ENCODE measurements around the gene EGFR. TPM values are rescaled to one million over a fixed set of nuclear protein-coding genes. Genes with fewer than 3 reads are reported as not detected.
A peak's percentile ranks its signal among the peaks of the same experiment; 100 is the strongest.

EGFR gene
- polyA plus RNA-seq, 2 of the 4 experiments (the other 2 are of a cell fraction) = 59.5 to 63.8 TPM

DNA sequence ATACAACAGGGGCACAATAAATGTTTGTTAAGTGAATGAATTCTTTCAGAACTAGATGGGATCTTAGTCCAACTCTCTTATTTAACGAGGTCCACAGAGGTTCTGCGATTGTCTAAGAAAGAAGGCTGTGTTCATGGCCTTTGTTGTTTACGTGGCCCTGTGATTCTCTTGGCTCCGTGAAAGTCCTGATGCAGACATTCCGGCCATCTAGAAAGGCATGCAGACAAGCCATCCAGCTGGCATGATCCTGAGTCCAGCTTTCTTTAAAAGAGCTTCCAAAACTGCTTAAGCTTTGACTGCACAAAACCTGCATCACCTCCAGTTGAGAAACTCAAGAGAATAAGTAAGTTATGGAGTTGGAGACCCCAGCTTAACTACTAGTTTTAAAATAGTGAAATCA is 26.0 kb downstream of the EGFR start:
- ChIA-PET CTCF (interaction anchor here (1.0 to 1.8 kb wide), 7 partner anchors 11 to 271 kb away, joined by 3 to 9 read pairs (median 4); no protein-coding TSS in a partner anchor), POLR2A (no interaction called here)
- 92% methylated on average over 5 of the region's 5 CpGs for WGBS (ENCODE audit: missing lambda C conversion rate)
- H3K9me3 ChIP-seq = no peaks in the 10 kb centered on the region
- FAIRE-seq (no peak), DNase-seq (ENCODE audit: low read depth in 1 of 2, low spot score in 1 of 2) (no peak), ATAC-seq (no peak)
- no peak overlapping the region for H3K4me2 ChIP-seq
- no peak for TF ChIP-seq ZFP36 (IDR thresholded peaks at IDR 0.05; ENCODE audit: borderline replicate concordance, partially characterized antibody)
- no peak for TF ChIP-seq ZSCAN20 (CRISPR knock-in tag; IDR thresholded peaks at IDR 0.05)
- TF ChIP-seq JUNB (IDR thresholded peaks at IDR 0.05) = no peak
- no peak for TF ChIP-seq RNF2 (IDR thresholded peaks at IDR 0.05; ENCODE audit: borderline replicate concordance, low read depth)
- TF ChIP-seq E2F6 (IDR thresholded peaks at IDR 0.05; ENCODE audit: borderline replicate concordance, low read depth) = no peak
- no peak for TF ChIP-seq HOXB5 (CRISPR knock-in tag; IDR thresholded peaks at IDR 0.05)
- no peak for TF ChIP-seq ZC3H11A (IDR thresholded peaks at IDR 0.05)
- no peak for TF ChIP-seq POLR2A (IDR thresholded peaks at IDR 0.05; ENCODE audit: low read length)
- TF ChIP-seq MYC (IDR thresholded peaks at IDR 0.05; ENCODE audit: borderline replicate concordance, low read length) = no peak
- TF ChIP-seq ESRRA (IDR thresholded peaks at IDR 0.05; ENCODE audit: borderline replicate concordance, low read length) = no peak
- TF ChIP-seq ELK1 (IDR thresholded peaks at IDR 0.05; ENCODE audit: low read depth, low read length) = no peak
- no peak for TF ChIP-seq FOSL2 (IDR thresholded peaks at IDR 0.05)
- TF ChIP-seq FOSL2 (CRISPR knock-in tag; IDR thresholded peaks at IDR 0.05) = no peak
- TF ChIP-seq GATA3 (IDR thresholded peaks at IDR 0.05; ENCODE audit: borderline replicate concordance) = no peak
- no peak for TF ChIP-seq PBX3 (IDR thresholded peaks at IDR 0.05)
- no peak for TF ChIP-seq CEBPB (IDR thresholded peaks at IDR 0.05)
- no peak for TF ChIP-seq NPAS2 (CRISPR knock-in tag; IDR thresholded peaks at IDR 0.05; ENCODE audit: borderline replicate concordance)
- TF ChIP-seq PHF8 (IDR thresholded peaks at IDR 0.05; ENCODE audit: borderline replicate concordance, low read depth) = no peak
- no peak for TF ChIP-seq CBX8 (IDR thresholded peaks at IDR 0.05)
- TF ChIP-seq BHLHE40 (IDR thresholded peaks at IDR 0.05; ENCODE audit: low read depth, low read length) = no peak
- TF ChIP-seq EHF (CRISPR knock-in tag; IDR thresholded peaks at IDR 0.05) = no peak
- no peak overlapping the region for H3K4me3 ChIP-seq
- H3K27ac ChIP-seq = peak overlapping the region in 1 of 2 experiments; percentile 50; a peak in 1 of 6 replicates
- H3K4me1 ChIP-seq = peaks cover 72% of the 10 kb centered on the region

GRCh38 chr7:55046582-55047342 is 27.9 kb downstream of the EGFR start:
- H3K27ac ChIP-seq = peak overlapping the region; percentile 12 to 55; a peak in 4 of 6 replicates
- no peaks in the 10 kb centered on the region for H3K9me3 ChIP-seq
- no peak for DNase-seq (ENCODE audit: low read depth in 1 of 2, low spot score in 1 of 2)
- peak; percentile 80 for FAIRE-seq
- H3K4me2 ChIP-seq = 0 out of 3 replicates have a peak overlapping the region, but pooled peaks have one; percentile 51
- H3K4me1 ChIP-seq = peaks cover 81% of the 10 kb centered on the region
- POLR2A ChIA-PET = interaction anchor here (0.5 kb wide), 1 partner anchor 19 kb away, joined by 3 read pairs; no protein-coding TSS in a partner anchor
- 89% methylated on average over 7 of the region's 7 CpGs for WGBS (ENCODE audit: missing lambda C conversion rate)
- no peak for ATAC-seq
- H3K4me3 ChIP-seq = no peak overlapping the region
- CTCF ChIA-PET = interaction anchor here (1.1 to 1.6 kb wide), 2 partner anchors 98 to 208 kb away, joined by 3 to 4 read pairs; no protein-coding TSS in a partner anchor
- TF ChIP-seq MYC (IDR thresholded peaks at IDR 0.05; ENCODE audit: borderline replicate concordance, low read length) = no peak
- TF ChIP-seq, protein P1, sequence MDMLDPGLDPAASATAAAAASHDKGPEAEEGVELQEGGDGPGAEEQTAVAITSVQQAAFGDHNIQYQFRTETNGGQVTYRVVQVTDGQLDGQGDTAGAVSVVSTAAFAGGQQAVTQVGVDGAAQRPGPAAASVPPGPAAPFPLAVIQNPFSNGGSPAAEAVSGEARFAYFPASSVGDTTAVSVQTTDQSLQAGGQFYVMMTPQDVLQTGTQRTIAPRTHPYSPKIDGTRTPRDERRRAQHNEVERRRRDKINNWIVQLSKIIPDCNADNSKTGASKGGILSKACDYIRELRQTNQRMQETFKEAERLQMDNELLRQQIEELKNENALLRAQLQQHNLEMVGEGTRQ (IDR thresholded peaks at IDR 0.05) = no peak
- TF ChIP-seq E2F6 (IDR thresholded peaks at IDR 0.05; ENCODE audit: borderline replicate concordance, low read depth) = no peak
- no peak for TF ChIP-seq NPAS2 (CRISPR knock-in tag; IDR thresholded peaks at IDR 0.05; ENCODE audit: borderline replicate concordance)
- no peak for TF ChIP-seq HOXB13 (CRISPR knock-in tag; IDR thresholded peaks at IDR 0.05; ENCODE audit: low read depth)
- no peak for TF ChIP-seq POLR2AphosphoS2 (conservative IDR thresholded peaks at IDR 0.05; ENCODE audit: low read length)
- TF ChIP-seq EP300 (IDR thresholded peaks at IDR 0.05) = no peak
- TF ChIP-seq EHF (CRISPR knock-in tag; IDR thresholded peaks at IDR 0.05) = no peak
- no peak for TF ChIP-seq SMC3 (IDR thresholded peaks at IDR 0.05)
- TF ChIP-seq BHLHE40 (IDR thresholded peaks at IDR 0.05; ENCODE audit: low read depth, low read length) = no peak
- TF ChIP-seq TP53 (CRISPR knock-in tag; IDR thresholded peaks at IDR 0.05) = no peak
- no peak for TF ChIP-seq ATOH8 (CRISPR knock-in tag; IDR thresholded peaks at IDR 0.05; ENCODE audit: low read depth)
- TF ChIP-seq PHF8 (IDR thresholded peaks at IDR 0.05; ENCODE audit: borderline replicate concordance, low read depth) = no peak
- no peak for TF ChIP-seq ESRRA (IDR thresholded peaks at IDR 0.05; ENCODE audit: borderline replicate concordance, low read length)
- no peak for TF ChIP-seq HEYL (CRISPR knock-in tag; IDR thresholded peaks at IDR 0.05)
- TF ChIP-seq RAD21 (conservative IDR thresholded peaks at IDR 0.05 in 1 of 2, IDR thresholded peaks at IDR 0.05 in 1 of 2) = no peak

All from A549 (cell line).